HG03175 (cell line): ENCODE data around the gene LDLRAD3.
"Not testable (repeated sequence)": the region's sequence is repeated elsewhere in the genome, so short reads cannot be mapped to it uniquely, and the experiment has no call there.

Experiments
- ATAC-seq: cut with Tn5 transposase; IDR thresholded peaks from one replicate; pipeline ENCODE4 v1.9.1; 2021; ENCODE audit warnings: mild to moderate bottlenecking, moderate library complexity; ENCODE audit not compliant: unreplicated experiment

LDLRAD3 gene

DNA sequence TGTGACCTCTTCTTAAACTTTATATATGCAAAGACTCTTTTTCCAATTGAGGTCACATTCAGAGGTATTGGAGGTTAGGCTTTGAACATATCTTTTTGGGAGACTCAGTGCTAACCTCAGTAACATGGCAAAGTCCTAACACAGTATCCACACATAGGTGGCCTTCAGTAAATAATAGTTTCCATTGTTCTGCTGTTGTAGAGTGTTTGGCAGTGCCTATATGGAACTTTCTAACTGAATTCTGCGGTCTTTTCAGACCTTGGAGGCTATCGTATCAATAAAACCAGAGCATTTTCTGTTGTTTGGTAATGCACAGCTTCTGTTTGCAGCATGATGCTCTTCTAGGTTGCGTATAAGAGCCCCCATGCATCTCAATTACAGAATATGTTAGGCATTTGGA lies 47.0 kb downstream of the LDLRAD3 start:
- no peak for ATAC-seq

GRCh38 chr11:35992548-35992947 lies 48.7 kb downstream of the LDLRAD3 start:
- no peak for ATAC-seq

- no peak for ATAC-seq
Observed at GRCh38 chr11:35994421-35994820, 50.6 kb downstream of the LDLRAD3 start.

- ATAC-seq: no peak
Observed at GRCh38 chr11:35995681-35996271, 51.9 kb downstream of the LDLRAD3 start.

GRCh38 chr11:35997902-35998520 lies 54.1 kb downstream of the LDLRAD3 start:
- ATAC-seq: no peak

DNA sequence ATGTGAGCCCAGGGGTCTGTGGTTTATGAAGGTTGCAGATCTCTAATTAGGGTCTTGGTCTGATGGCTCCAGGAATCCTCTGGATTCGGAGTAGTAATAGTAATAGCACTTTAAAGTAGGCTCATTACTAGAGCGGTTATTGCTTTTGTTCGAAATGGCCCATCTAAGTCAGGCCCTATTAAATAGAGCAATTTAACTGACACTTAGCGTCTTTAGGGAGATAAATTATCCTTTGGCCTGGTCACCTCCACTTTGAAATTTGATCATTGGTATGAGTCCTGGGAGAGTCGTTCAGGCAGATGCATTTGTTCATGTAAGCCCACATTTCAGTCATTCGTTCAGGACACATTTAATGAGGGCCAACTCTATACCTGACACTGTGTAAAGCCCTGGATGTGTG lies 54.8 kb downstream of the LDLRAD3 start:
- ATAC-seq: no peak

GRCh38 chr11:36000616-36001190 lies 56.8 kb downstream of the LDLRAD3 start:
- no peak for ATAC-seq

- no peak for ATAC-seq
Observed at GRCh38 chr11:36002196-36002595, 58.3 kb downstream of the LDLRAD3 start.

DNA sequence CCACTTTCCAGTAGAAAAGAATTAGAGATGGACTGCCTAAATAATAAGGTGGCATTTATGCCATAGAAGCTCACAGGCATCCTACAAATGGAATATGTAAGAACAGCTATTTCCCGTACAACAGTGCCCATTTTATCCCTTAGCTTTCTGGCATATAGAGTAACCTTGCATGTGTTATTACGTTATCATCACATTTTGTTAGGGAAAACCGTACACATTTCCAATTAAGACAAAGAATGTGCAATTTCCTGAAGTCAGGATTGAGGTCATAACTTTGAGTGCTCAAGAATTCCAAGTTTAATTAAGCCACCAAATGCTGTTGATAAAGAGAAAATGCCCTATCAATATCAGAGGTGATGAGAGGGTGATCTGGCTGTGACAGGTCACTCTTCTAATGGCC lies 58.9 kb downstream of the LDLRAD3 start:
- ATAC-seq: no peak

DNA sequence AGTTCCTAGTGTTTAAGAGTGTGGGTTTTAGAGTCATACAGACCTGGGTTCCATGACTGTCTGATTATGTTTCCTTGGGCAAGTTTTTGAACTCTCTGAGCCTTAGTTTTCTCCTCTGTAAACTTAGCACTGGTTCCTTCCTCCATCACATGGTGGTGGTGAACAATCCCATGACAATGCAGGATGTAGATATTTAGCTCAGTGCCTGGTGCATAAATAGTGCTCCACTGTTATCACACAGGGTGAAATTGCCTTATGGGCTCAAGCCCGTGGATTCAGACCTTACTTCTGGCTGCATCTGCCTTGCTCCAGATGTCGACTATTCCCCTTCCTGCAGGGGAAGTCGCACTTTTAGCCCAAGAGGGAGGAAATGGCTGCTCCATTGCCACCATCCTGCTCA lies 62.7 kb downstream of the LDLRAD3 start:
- ATAC-seq: no peak

DNA sequence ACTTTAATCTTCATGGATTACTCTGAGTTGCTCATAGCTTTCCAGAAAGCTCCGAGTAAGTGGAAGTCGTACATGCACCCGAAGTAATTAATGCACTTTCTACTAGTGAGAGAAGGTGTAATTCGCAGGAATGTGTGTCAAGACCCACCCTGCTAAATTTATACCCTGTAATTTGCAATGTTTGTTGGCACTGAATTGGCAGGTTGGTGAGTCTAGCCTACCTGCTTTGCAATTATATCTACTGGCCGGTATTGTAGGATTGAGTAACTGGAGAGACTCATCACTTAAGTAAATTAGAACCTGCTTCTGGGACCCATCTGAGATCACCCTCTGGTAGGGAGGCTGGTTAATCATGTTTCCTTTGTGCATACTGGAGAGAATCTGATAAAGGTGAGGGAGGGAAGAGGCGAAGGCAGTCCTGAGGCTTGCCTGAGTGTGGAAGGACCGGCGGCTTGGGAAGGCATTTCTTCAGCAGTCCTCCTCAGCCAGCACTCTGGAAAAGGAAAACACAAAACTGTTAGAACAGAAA lies 63.3 kb downstream of the LDLRAD3 start:
- ATAC-seq: no peak

DNA sequence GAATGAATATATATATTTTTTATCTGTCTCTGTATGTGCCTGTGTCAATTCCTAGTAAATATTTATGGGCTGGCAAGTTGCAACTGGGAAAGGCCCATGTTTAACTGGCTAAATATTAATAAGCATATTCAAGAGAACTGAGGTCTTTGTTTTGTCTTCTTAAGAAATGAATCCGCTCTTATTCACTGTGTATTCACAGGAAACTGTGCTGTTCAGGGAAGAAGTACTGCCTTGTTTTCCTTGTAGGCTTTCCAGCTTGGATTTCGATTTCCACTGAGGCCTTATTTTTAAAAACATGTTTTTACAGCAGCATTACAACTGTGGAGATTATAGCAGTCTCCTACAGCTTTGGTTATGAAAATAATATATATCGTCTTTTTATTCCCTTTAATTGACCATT lies 64.7 kb downstream of the LDLRAD3 start:
- ATAC-seq: no peak

DNA sequence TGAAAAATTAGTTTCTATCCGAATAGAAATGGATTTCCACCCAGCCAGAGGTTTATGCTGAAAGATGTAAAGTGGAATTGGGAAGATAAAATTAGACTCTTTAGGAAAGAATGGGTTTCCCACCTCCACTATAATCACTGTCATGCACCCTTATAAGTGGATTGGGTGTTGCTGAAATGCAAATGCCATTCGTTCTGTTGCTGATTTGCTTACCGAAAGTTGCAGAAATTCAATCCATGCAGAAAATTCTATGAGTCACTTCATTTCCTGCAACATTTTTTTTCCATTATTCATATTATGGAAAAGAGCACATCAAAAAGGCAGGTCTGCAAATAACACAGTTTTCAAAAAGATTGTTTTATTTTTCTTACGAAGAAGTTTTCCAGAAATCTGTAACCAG lies 65.6 kb downstream of the LDLRAD3 start:
- ATAC-seq: no peak

GRCh38 chr11:36010010-36010740 lies 66.3 kb downstream of the LDLRAD3 start:
- ATAC-seq: no peak

GRCh38 chr11:36011574-36011973 lies 67.7 kb downstream of the LDLRAD3 start:
- ATAC-seq: no peak

- no peak for ATAC-seq
Observed at GRCh38 chr11:36012455-36012854, 68.6 kb downstream of the LDLRAD3 start.

DNA sequence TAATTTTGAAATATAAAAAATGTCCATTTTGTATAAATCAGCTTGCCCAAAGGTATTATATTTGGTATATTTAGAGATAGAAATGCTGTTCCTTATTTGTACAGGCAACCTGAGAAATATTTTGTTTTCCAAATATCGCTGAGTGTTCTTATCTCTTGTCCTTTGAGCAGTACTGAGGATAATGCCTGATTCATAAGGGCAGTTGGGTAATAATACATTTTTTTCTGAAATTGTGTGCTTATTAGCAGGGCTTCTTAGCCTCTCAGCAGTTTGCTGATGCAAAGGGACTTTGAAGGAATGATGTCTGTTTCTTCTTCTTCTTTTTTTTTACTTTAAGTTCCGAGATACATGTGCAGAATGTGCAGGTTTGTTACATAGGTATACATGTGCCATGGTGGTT lies 69.1 kb downstream of the LDLRAD3 start:
- ATAC-seq: no peak

- not testable (repeated sequence) for ATAC-seq
Observed at GRCh38 chr11:36013446-36013845, 69.6 kb downstream of the LDLRAD3 start.

GRCh38 chr11:36013950-36014897 lies 70.4 kb downstream of the LDLRAD3 start:
- ATAC-seq: no peak

GRCh38 chr11:36014898-36015665 lies 71.2 kb downstream of the LDLRAD3 start:
- ATAC-seq: no peak
